SK-N-SH treated with all-trans-retinoic acid at 6 μM for 48 hours (cell line): ENCODE data around the gene PEX5L.

Experiments
- ATAC-seq: fragments of 200-7000 bp; cut with Tn5 transposase; 3 replicates; pipeline ENCODE4 v1.9.1; 2020; ENCODE audit warnings: mild to moderate bottlenecking, moderate library complexity
- BACH2 ChIP-seq: fragments of 250-450 bp; sonication (Bioruptor Pico); IDR thresholded peaks from 2 replicates; pipeline ENCODE4 v1.9.0; 2021; ENCODE audit warnings: mild to moderate bottlenecking, borderline replicate concordance
- CSDC2 ChIP-seq: fragments of 250-450 bp; sonication (Bioruptor Pico); IDR thresholded peaks from 2 replicates; pipeline ENCODE4 v1.5.0; 2020; ENCODE audit warnings: mild to moderate bottlenecking, moderate library complexity
- CSRNP3 ChIP-seq: fragments of 250-450 bp; sonication (Bioruptor Pico); IDR thresholded peaks from 2 replicates; pipeline ENCODE4 v1.5.1; 2021; ENCODE audit warnings: mild to moderate bottlenecking, moderate library complexity
- ESRRG ChIP-seq: fragments of 250-450 bp; sonication (Bioruptor Pico); IDR thresholded peaks from 2 replicates; pipeline ENCODE4 v1.6.1; 2021; ENCODE audit warnings: mild to moderate bottlenecking
- GLIS3 ChIP-seq: fragments of 250-450 bp; sonication (Bioruptor Pico); IDR thresholded peaks from 2 replicates; pipeline ENCODE4 v1.5.0; 2020; ENCODE audit warnings: mild to moderate bottlenecking, moderate library complexity
- ISL1 ChIP-seq: fragments of 250-450 bp; sonication (Bioruptor Pico); IDR thresholded peaks from 2 replicates; pipeline ENCODE4 v2.1.2; 2022; ENCODE audit warnings: mild to moderate bottlenecking, moderate library complexity
- OSR1 ChIP-seq: fragments of 250-450 bp; sonication (Bioruptor Pico); IDR thresholded peaks from 2 replicates; pipeline ENCODE4 v1.8.0; 2022; ENCODE audit warnings: moderate library complexity, mild to moderate bottlenecking, inconsistent platforms
- PPARA ChIP-seq: fragments of 250-450 bp; sonication (Bioruptor Pico); IDR thresholded peaks from 2 replicates; pipeline ENCODE4 v1.5.0; 2020; ENCODE audit warnings: mild to moderate bottlenecking, borderline replicate concordance
- RARB ChIP-seq: fragments of 250-450 bp; sonication (Bioruptor Pico); IDR thresholded peaks from 2 replicates; pipeline ENCODE4 v1.8.0; 2021; ENCODE audit warnings: mild to moderate bottlenecking, moderate library complexity
- SNAI2 ChIP-seq: fragments of 250-450 bp; sonication (Bioruptor Pico); IDR thresholded peaks from 2 replicates; pipeline ENCODE4 v1.5.0; 2020; ENCODE audit warnings: mild to moderate bottlenecking, moderate library complexity
- TCF4 ChIP-seq: fragments of 250-450 bp; sonication (Bioruptor Pico); IDR thresholded peaks from 2 replicates; pipeline ENCODE4 v1.8.0; 2021; ENCODE audit warnings: mild to moderate bottlenecking, moderate library complexity, borderline replicate concordance
- ZC3H10 ChIP-seq: fragments of 250-450 bp; sonication (Bioruptor Pico); IDR thresholded peaks from 2 replicates; pipeline ENCODE4 v1.5.1; 2021; ENCODE audit warnings: mild to moderate bottlenecking, moderate library complexity
- ZFP3 ChIP-seq: fragments of 250-450 bp; sonication (Bioruptor Pico); IDR thresholded peaks from 2 replicates; pipeline ENCODE4 v1.5.0; 2020; ENCODE audit warnings: mild to moderate bottlenecking, moderate library complexity
- ZNF565 ChIP-seq: fragments of 450-650 bp; formaldehyde crosslinking; conservative IDR thresholded peaks from 2 replicates; pipeline ENCODE4 v1.5.0; 2020; ENCODE audit warnings: low read depth, mild to moderate bottlenecking, moderate library complexity
- ZNF70 ChIP-seq: fragments of 450-650 bp; formaldehyde crosslinking; IDR thresholded peaks from 2 replicates; pipeline ENCODE4 v1.5.0; 2020; ENCODE audit warnings: mild to moderate bottlenecking, moderate library complexity
- ZNF8 ChIP-seq: fragments of 450-650 bp; formaldehyde crosslinking; IDR thresholded peaks from 2 replicates; pipeline ENCODE4 v1.5.0; 2020; ENCODE audit warnings: mild to moderate bottlenecking, moderate library complexity
- TF ChIP-seq, protein P1 (sequence below): fragments of 250-450 bp; sonication (Bioruptor Pico); IDR thresholded peaks from 2 replicates; pipeline ENCODE4 v1.5.1; 2020; ENCODE audit warnings: low read depth, mild to moderate bottlenecking, moderate library complexity
- TF ChIP-seq, protein P2 (sequence below): fragments of 250-450 bp; sonication (Bioruptor Pico); IDR thresholded peaks from 2 replicates; pipeline ENCODE4 v1.8.0; 2021; ENCODE audit warnings: low read depth, mild to moderate bottlenecking, moderate library complexity, borderline replicate concordance
- TF ChIP-seq, protein P3 (sequence below): fragments of 250-450 bp; sonication (Bioruptor Pico); IDR thresholded peaks from 2 replicates; pipeline ENCODE4 v1.8.0; 2020; ENCODE audit warnings: mild to moderate bottlenecking, moderate library complexity, borderline replicate concordance
- TF ChIP-seq, protein P4 (sequence below): fragments of 250-450 bp; sonication (Bioruptor Pico); IDR thresholded peaks from 2 replicates; pipeline ENCODE4 v1.5.0; 2020; ENCODE audit warnings: mild to moderate bottlenecking, moderate library complexity

Gene PEX5L

GRCh38 chr3:179895330-179895729, 141.4 kb downstream of the PEX5L start:
- no peak for TF ChIP-seq ZC3H10 (CRISPR knock-in tag)
- TF ChIP-seq, protein P1, sequence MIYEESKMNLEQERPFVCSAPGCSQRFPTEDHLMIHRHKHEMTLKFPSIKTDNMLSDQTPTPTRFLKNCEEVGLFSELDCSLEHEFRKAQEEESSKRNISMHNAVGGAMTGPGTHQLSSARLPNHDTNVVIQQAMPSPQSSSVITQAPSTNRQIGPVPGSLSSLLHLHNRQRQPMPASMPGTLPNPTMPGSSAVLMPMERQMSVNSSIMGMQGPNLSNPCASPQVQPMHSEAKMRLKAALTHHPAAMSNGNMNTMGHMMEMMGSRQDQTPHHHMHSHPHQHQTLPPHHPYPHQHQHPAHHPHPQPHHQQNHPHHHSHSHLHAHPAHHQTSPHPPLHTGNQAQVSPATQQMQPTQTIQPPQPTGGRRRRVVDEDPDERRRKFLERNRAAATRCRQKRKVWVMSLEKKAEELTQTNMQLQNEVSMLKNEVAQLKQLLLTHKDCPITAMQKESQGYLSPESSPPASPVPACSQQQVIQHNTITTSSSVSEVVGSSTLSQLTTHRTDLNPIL (CRISPR knock-in tag), result no peak
- TF ChIP-seq SNAI2, result no peak
- TF ChIP-seq RARB (CRISPR knock-in tag), result no peak
- no peak for TF ChIP-seq ZFP3 (CRISPR knock-in tag)
- no peak for TF ChIP-seq ZNF8 (CRISPR knock-in tag)
- no peak for TF ChIP-seq ZNF70
- no peak for TF ChIP-seq OSR1
- TF ChIP-seq, protein P2, sequence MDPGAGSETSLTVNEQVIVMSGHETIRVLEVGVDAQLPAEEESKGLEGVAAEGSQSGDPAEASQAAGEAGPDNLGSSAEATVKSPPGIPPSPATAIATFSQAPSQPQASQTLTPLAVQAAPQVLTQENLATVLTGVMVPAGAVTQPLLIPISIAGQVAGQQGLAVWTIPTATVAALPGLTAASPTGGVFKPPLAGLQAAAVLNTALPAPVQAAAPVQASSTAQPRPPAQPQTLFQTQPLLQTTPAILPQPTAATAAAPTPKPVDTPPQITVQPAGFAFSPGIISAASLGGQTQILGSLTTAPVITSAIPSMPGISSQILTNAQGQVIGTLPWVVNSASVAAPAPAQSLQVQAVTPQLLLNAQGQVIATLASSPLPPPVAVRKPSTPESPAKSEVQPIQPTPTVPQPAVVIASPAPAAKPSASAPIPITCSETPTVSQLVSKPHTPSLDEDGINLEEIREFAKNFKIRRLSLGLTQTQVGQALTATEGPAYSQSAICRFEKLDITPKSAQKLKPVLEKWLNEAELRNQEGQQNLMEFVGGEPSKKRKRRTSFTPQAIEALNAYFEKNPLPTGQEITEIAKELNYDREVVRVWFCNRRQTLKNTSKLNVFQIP, result no peak
- TF ChIP-seq, protein P3, sequence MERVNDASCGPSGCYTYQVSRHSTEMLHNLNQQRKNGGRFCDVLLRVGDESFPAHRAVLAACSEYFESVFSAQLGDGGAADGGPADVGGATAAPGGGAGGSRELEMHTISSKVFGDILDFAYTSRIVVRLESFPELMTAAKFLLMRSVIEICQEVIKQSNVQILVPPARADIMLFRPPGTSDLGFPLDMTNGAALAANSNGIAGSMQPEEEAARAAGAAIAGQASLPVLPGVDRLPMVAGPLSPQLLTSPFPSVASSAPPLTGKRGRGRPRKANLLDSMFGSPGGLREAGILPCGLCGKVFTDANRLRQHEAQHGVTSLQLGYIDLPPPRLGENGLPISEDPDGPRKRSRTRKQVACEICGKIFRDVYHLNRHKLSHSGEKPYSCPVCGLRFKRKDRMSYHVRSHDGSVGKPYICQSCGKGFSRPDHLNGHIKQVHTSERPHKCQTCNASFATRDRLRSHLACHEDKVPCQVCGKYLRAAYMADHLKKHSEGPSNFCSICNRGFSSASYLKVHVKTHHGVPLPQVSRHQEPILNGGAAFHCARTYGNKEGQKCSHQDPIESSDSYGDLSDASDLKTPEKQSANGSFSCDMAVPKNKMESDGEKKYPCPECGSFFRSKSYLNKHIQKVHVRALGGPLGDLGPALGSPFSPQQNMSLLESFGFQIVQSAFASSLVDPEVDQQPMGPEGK (CRISPR knock-in tag), result no peak
- TF ChIP-seq TCF4 (CRISPR knock-in tag), result no peak
- no peak for TF ChIP-seq ZNF565 (CRISPR knock-in tag)
- TF ChIP-seq ISL1, result no peak
- TF ChIP-seq, protein P4, sequence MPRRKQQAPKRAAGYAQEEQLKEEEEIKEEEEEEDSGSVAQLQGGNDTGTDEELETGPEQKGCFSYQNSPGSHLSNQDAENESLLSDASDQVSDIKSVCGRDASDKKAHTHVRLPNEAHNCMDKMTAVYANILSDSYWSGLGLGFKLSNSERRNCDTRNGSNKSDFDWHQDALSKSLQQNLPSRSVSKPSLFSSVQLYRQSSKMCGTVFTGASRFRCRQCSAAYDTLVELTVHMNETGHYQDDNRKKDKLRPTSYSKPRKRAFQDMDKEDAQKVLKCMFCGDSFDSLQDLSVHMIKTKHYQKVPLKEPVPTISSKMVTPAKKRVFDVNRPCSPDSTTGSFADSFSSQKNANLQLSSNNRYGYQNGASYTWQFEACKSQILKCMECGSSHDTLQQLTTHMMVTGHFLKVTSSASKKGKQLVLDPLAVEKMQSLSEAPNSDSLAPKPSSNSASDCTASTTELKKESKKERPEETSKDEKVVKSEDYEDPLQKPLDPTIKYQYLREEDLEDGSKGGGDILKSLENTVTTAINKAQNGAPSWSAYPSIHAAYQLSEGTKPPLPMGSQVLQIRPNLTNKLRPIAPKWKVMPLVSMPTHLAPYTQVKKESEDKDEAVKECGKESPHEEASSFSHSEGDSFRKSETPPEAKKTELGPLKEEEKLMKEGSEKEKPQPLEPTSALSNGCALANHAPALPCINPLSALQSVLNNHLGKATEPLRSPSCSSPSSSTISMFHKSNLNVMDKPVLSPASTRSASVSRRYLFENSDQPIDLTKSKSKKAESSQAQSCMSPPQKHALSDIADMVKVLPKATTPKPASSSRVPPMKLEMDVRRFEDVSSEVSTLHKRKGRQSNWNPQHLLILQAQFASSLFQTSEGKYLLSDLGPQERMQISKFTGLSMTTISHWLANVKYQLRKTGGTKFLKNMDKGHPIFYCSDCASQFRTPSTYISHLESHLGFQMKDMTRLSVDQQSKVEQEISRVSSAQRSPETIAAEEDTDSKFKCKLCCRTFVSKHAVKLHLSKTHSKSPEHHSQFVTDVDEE, result no peak
- no peak for TF ChIP-seq CSRNP3 (CRISPR knock-in tag)
- no peak for TF ChIP-seq CSDC2
- TF ChIP-seq GLIS3 (CRISPR knock-in tag), result no peak
- ATAC-seq, result no peak

DNA sequence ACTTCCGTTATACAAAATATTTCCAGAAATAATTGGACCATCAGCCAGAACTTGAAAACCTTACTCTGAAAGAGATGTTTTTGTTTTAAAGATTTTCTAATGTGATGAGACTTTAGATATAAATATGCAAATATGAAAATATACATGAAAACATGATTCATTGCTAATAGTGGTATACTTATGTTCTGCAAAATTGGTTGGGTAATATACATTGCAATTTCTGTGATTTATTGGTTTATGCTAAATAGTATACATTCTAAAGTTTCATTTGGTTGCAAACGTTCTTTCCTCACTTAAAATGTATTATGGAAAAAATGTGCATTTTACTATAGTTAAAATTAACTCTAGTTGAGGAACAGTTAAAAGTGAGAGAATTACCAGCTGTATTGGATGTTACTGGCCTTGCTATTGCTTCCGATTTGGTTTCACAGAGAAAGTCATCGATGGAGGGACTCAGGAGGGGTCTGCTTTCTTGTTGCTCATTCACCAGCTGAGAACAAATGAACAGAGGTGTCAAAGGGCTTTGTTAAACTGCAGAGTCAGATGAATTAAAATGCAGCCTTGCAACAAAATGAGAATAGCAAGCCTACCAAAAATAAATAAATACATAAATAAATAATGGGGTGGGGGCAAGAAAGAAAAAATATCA, 149.3 kb downstream of the PEX5L start:
- no peak for ATAC-seq

More for the DNA sequence above, 149.3 kb downstream of the PEX5L start:
- TF ChIP-seq ZNF565 (CRISPR knock-in tag) (no peak), SNAI2 (no peak), GLIS3 (CRISPR knock-in tag) (no peak), TCF4 (CRISPR knock-in tag) (no peak), BACH2 (no peak), ESRRG (no peak), PPARA (no peak), OSR1 (no peak)
- TF ChIP-seq, protein P4, result no peak
- TF ChIP-seq, protein P3 (CRISPR knock-in tag), result no peak
- TF ChIP-seq, all 23 proteins: peak for 0
